ENCODE measurements around the gene PABPN1.

The PABPN1 gene

DNA sequence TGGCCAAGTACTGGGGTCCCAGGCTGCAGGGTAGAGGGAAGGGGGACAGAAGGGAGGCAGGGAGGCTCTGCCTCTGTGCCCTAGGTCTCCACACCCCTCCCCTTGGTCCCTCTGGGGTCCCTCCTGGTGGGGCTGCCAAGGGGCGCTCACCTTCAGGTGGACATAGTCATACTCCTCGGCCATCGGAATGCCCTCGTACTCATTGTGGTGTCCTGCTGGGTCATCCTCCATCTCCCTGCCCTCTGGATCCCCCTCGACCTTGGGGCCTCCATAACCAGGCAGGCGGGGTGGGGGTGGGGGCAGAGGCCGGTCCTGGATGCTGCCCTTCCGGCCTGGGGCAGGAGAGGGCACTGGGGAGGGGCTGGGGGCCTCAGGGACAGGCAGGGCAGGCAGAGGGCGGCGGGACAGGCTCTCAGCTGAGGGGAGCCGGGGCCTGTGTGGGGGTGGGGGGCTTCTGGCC, 37.9 kb downstream of the PABPN1 start:
- no peak for DNase-seq

- no peak for DNase-seq
These were observed 38.6 kb downstream of the PABPN1 start for GRCh38 chr14:23359722-23360447.

DNA sequence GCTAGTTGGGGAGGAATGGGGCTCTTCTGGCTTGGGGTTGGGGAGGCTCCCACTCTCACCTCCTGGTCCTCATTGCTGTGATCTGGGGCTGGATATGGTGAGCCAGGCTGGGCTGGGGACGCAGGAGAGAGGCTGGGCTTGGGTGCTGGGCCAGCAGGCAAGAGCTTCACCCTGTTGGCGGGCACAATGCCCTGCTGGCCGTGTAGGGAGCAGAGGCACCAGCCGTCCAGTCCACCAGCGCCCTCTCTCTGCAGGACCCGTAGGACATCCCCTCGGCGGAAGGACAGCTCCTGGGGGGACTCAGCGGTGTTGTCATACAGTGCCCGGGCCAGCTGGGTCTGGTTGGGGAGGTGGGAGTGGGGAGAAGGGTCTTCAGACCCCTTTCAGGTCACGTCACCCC, 39.2 kb downstream of the PABPN1 start:
- DNase-seq: no peak

DNA sequence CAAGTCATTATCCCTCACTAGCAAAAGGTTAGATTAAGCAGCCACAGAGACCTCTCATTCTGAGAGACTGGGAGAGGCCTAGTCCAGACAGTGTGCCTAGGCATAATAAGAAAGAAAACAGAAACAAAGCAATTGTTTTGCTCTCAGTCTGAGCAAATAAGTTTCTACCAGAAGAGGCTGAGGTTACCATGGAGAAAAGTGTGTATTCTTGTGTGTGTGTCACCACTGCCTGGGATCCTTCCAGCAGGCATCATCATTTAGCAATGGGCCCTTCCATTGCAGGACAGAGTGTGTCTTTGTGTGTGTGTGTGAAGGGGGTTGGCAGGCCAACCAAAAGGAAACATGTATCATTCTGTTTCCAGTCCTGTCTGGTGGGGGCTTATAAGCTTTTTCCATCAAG, 40.1 kb downstream of the PABPN1 start:
- no peak for DNase-seq

GRCh38 chr14:23361763-23362162, 40.5 kb downstream of the PABPN1 start:
- DNase-seq: no peak

- no peak for DNase-seq
These were observed 40.9 kb downstream of the PABPN1 start for GRCh38 chr14:23362200-23362599.

DNA sequence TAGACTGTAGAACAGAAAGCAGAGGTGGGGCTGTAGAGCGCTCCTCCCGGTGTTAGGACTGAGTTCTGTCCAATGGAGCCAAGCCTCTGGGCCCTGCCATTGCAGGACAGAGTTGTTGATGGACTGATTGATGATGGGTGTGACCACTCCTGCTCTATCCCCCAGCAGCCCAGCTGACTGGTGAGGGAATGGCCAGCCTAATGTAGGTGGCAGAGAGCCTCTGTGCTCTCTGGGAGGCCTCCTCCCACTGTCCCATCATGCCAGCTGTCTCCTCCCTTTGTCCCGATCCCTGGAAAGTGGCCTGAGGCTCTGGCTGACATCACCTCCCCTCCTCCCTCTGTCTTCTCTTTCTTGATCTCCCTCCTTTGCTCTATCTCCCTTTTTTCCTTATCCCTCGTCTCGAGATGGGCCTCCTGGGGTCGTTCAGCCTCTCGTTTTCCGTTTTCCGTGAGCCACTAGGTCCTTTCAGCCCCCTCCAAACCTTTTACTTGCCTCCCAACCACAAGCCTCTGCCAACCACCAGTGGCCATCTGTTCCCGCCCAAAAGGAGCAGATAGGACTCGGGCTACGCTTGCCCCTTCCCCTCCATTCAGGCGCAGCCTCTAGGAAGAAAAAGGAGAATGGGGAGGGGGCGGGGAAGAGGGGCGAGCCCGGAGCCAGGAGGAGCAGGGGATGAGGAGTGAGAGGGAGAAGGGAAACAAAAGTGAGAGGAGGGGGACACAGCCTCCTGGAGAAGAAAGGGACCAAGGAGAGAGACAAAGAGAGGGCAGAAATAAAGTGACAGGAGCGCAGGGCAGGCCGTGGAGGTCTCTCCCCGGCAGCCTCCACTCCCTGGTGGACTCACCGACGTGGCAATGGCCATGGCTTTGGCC, 43.1 kb downstream of the PABPN1 start:
- no peak for DNase-seq

DNA sequence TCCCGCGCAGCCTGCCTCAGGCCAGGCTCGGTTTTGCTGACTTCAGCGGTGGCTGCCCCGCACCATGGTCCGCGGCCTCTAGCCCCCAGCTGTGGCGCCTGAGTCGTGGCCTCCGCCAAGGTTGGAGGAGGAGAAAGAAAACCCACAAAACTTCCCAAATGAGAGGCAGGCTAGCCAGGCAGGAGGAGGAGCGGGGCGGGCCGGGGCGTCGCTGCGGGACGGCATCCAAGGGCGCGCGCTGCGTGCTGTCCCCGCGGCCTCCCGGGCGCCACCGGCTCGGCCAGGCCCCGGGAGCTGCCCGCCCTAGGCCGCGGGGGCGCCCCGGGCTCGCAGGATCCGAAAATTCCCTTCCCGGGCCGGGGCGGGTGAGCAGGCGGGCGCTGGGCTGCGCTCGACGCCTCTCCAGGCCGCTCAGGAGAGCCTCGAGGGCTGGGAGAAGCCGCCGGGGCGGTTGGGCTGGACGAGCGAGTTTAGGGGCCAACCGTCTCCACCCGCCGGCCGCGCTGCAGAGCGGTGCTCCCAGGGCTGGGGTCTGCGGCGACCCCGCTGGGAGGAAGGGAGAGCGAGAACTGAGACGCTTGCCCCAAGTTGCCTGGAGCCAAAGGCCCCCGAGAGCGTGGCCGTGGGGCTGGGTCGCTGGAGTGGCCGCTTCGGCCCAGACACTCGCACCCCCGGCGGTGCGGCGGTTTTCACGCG, 43.9 kb downstream of the PABPN1 start, which contains the start of gene EFS:
EFS (minus strand) TSS at position 137 of the 696 bp plus-strand sequence. CDS start 147 bp downstream, outside the sequence.
- no peak for DNase-seq

DNA sequence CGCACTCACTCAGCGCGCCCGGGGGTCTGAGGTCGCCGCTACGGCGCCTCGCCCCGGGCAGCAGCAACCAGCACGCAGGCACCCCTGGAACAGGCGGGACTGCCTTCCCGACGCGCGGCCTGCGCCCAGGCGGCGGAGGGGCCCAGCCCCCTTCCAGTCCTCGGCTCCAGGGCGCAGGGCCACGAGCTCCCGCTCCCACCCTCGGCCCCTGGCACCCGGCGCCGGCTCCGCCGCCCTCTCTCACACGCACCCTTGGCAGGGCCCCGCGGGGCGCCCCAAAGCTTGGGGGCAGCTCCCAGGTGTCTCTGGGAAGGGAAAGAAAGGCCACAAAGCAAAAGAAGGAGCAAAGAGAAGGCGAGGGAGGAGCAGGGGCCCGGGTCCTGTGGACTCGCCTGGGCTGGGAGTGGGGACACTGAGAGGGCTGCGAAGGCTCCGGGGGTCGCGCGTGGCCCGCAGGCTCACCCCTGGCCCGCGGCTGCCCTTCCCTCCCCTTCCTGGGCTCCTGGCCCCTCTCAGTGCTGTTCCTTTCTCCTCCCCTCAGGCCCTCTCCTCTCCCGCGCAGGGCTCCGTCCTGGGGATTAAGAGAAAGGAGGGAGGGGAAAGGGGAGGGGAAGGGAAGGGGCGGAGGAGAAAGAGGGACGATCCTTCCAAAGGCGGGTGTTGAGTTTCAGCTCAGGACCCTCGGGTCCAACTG, 44.6 kb downstream of the PABPN1 start:
- DNase-seq: no peak

DNA sequence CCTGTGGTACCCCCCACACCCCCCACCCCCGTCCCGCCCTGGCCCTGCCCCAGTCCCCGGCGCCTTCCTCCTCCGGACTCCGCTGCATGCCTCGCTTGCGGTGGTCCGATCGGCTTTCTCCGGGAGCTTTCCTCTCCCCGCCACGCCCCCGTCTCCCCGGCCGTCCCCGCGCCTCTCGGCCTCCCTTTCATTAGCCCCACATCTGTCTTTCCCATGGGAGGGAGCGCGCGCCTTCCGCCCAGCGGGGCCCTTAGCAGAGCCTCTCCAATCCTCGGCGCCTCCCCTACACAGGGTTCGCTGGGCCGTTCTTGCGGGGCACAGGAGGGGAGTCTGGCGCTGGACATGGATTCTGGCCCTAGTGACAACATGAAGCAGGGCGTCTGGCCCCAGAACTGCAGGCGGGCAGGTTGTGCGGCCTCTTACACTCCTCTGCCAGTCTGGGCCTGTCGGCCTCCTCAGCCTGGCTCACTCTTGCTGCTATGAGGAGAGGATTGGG, 45.2 kb downstream of the PABPN1 start:
- no peak for DNase-seq

- no peak for DNase-seq
These were observed 49.0 kb downstream of the PABPN1 start for GRCh38 chr14:23370221-23370620.

GRCh38 chr14:23371865-23372264, 50.6 kb downstream of the PABPN1 start:
- DNase-seq: no peak

DNA sequence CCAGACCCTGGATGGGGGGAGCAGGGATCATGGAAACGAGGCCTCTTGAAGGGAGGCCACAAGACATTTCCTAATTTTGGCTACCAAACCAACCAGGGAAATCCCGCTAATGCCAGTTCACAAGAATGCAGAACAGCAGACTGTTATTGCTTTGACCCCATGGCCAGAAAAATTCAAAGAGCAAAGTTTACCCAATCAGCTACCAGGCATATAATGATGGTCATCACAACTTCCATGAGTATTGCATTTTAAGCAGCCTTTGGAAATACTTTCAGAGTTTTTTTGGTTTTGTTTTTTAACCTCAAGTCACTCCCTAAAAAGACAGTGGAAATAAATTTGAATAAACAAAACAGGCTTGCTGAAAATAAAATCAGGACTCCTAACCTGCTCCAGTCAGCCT, 51.3 kb downstream of the PABPN1 start, which contains the start of gene IL25:
IL25 (plus strand) TSS at position 301 of the 400 bp plus-strand sequence.
- DNase-seq: no peak

GRCh38 chr14:23373041-23373440, 51.8 kb downstream of the PABPN1 start:
- DNase-seq: no peak

All from MV-4-11 (cell line).